Measurements from ENCODE around the gene CD27.
"Not testable (repeated sequence)": the region's sequence is repeated elsewhere in the genome, so short reads cannot be mapped to it uniquely, and the experiment has no call there.

Gene CD27

DNA sequence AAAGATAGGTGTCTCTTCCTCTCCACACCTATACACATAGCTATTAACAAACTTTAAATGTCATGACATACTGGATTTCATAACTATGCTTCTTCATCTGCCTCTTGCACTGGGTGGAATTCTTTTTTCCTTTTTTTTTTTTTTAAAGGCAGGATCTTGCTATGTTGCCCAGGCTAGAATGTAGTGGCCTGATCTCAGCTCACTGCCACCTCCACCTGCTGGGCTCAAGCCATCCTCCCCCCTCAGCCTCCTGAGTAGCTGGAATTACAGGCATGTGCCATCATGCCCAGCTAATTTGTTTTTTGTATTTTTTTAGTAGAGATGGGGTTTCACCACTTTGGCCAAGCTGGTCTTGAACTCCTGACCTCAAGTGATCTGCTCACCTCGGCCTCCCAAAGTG, 43.5 kb downstream of the CD27 start:
- no peak for DNase-seq (ENCODE audit: low spot score)

DNA sequence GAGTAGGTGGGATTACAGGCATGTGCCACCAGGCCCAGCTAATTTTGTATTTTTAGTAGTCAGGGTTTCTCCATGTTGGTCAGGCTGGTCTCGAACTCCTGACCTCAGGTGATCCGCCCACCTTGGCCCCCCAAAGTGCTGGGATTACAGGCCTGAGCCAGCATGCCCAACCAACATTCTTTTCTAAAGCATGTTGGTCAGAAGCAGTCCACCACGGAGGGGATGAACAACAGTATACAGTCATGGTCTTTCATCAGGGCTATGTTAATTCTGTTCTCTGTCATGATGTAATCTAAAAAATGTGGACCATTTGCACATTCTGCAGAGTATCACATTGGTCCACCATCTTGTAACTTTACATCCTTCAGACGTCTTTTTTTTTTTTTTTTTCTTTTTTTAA, 44.7 kb downstream of the CD27 start:
- no peak for DNase-seq (ENCODE audit: low spot score)

DNA sequence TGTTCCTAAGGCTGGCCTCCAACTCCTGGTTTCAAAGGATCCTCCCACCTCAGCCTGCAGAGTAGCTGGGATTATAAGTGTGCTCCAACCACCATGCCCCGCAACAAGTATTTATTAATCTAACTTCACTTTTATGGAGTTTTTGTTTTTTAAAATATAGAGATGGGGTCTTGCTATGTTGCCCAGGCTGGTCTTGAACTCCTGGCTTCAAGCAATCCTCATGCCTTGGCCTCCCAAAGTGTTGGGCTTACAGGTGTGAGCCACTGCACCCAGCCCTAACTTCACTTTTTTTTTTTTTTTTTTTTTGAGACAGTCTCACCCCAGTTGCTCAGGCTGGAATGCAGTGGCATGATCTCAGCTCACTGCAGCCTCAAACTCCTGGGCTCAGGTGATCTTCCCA, 45.9 kb downstream of the CD27 start:
- not testable (repeated sequence) for DNase-seq (ENCODE audit: low spot score)

DNA sequence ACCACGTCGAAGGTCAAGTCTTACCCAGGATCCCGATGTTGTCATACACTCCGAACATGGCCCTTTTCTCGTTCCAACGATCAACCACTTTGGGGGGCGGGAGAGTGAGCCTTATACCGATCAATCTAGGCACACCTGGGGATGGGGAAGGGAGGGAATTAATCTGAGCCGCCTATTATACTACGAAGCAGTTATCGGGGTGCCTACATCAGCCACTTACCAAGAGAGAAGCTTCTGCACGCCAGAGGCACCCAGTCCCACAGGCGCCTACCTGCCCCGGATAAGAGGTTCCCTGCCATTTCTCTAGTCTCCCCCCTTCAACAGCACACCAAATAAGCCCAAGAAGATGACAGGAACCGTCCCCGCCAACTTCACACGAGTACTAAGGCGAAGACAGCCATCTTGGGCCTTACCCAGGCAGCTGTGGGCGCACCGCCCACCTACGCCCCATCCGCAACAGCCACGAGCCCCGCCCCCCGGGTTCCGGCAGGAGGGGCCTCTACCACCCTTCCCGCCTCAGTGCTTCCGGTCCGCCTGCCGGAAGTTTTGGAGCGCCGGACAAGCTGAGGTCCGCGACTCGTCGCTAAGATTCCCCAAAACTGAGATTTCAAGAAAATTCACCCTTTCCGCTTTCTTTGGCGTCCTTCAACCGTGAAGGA, 48.2 kb downstream of the CD27 start, which contains the start of gene MRPL51:
Gene MRPL51 (minus strand): TSS at position 425 of the 659 bp plus-strand sequence. CDS start 126 bp downstream, at position 299.
- peak; percentile 97 for DNase-seq (ENCODE audit: low spot score)

GRCh38 chr12:6493497-6494257, 48.9 kb downstream of the CD27 start, which contains the start of gene NCAPD2:
Gene NCAPD2, plus strand, starts transcription at chr12:6494102. Its CDS starts 997 bp downstream, at chr12:6495099.
- DNase-seq (ENCODE audit: low spot score): peak; percentile 99

DNA sequence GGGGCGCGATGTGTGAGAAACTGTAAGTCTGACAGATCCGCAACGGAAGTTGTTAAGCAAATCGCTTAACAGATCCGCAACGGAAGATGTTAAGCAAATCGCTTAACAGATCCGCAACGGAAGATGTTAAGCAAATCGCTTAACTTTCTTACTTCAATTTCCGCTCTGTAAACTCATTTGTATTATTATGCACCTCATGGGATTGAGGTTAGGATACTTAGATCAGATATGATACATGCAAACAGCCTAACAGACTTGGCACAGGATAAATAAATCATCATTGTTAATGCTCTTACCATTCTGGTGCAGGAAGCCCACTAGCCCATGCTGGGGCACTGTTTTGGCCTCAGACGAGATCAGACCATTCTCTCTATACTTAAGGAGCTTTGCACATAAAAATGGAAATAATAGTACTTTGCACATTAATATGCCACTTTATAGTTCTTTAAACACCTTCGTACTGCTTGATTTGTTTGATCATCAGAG, 49.5 kb downstream of the CD27 start:
- DNase-seq (ENCODE audit: low spot score): peak; percentile 49

GRCh38 chr12:6494968-6495367, 50.2 kb downstream of the CD27 start:
- no peak for DNase-seq (ENCODE audit: low spot score)

- DNase-seq (ENCODE audit: low spot score): not testable (repeated sequence)
These were observed 52.5 kb downstream of the CD27 start for GRCh38 chr12:6497291-6497690.

DNA sequence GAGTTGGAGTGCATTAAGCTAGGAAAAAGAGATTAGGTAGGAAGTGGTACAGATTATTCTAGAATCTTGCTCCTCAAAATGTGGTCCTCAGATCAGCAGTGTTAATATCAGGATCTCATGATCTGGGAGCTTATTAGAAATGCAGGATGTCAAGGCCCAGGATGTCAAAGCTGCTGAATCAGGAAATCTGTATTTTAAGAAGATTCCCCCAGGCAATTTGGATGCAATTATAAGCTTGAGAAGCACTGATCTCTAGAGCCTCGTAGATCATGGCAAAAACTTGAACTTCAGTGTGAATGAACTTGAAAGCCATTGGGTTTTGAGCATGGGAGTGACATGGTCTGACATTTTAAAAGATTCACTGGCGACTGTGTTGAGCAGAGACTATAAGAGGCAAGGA, 55.7 kb downstream of the CD27 start:
- DNase-seq (ENCODE audit: low spot score): no peak
